Loucy (cell line): ENCODE results near the gene RCAN1.

ENCODE experiments used
- H2AFZ ChIP-seq: fragments of 200-600 bp; sonication (generic); 2 replicates; pipeline ENCODE4 v1.6.0; 2016; ENCODE audit warnings: antibody characterized with exemption, mild to moderate bottlenecking, low read length, moderate library complexity
- H3F3A ChIP-seq: fragments of 200-600 bp; 2 replicates; pipeline ENCODE4 v1.6.0; 2016; ENCODE audit warnings: antibody characterized with exemption, low read depth, mild to moderate bottlenecking
- H3K27me3 ChIP-seq: fragments of 200-600 bp; sonication (generic); 2 replicates; pipeline ENCODE4 v1.6.1; 2014; ENCODE audit warnings: low read length, mild to moderate bottlenecking; ENCODE audit not compliant: insufficient read depth, poor library complexity, severe bottlenecking
- H3K36me3 ChIP-seq: fragments of 200-600 bp; sonication (generic); 2 replicates; pipeline ENCODE4 v1.6.1; 2016; ENCODE audit warnings: low read length; ENCODE audit not compliant: insufficient read depth
- H3K4me1 ChIP-seq: fragments of 200-600 bp; sonication (generic); 2 replicates; pipeline ENCODE4 v1.5.1; 2014; ENCODE audit warnings: low read length, mild to moderate bottlenecking; ENCODE audit not compliant: insufficient read depth, poor library complexity, severe bottlenecking
- H3K4me2 ChIP-seq: fragments of 200-600 bp; sonication (generic); 2 replicates; pipeline ENCODE4 v1.6.0; 2014; ENCODE audit warnings: antibody characterized with exemption, low read length, low read depth, mild to moderate bottlenecking; ENCODE audit not compliant: poor library complexity, severe bottlenecking
- H3K4me3 ChIP-seq: fragments of 200-600 bp; sonication (generic); 2 replicates; pipeline ENCODE4 v1.5.1; 2014; ENCODE audit warnings: low read length, mild to moderate bottlenecking, mixed read lengths; ENCODE audit not compliant: poor library complexity, severe bottlenecking
- H3K79me2 ChIP-seq: fragments of 200-600 bp; sonication (generic); 2 replicates; pipeline ENCODE4 v1.6.1; 2014; ENCODE audit warnings: low read length; ENCODE audit not compliant: insufficient read depth
- H3K9ac ChIP-seq: fragments of 200-600 bp; sonication (generic); 2 replicates; pipeline ENCODE4 v1.6.0; 2014; ENCODE audit warnings: mild to moderate bottlenecking, low read depth, low read length, moderate library complexity; ENCODE audit not compliant: poor library complexity, severe bottlenecking
- H3K9me2 ChIP-seq: fragments of 200-600 bp; sonication (generic); replicated peaks from 2 replicates; pipeline ENCODE4 v1.6.1; 2016; ENCODE audit warnings: low read depth, low read length, mixed read lengths
- H3K9me3 ChIP-seq: fragments of 200-600 bp; sonication (generic); 2 replicates; pipeline ENCODE4 v1.6.1; 2014; ENCODE audit warnings: mild to moderate bottlenecking, antibody characterized with exemption, low read length, low read depth; ENCODE audit not compliant: insufficient read depth
- H4K20me1 ChIP-seq: fragments of 200-600 bp; sonication (generic); 2 replicates; pipeline ENCODE4 v1.6.0; 2014; ENCODE audit warnings: antibody characterized with exemption, low read length, mild to moderate bottlenecking; ENCODE audit not compliant: insufficient read depth, poor library complexity, severe bottlenecking
- EZH2phosphoT487 ChIP-seq: fragments of 200-600 bp; IDR thresholded peaks from 2 replicates; pipeline ENCODE4 v1.6.1; 2018; ENCODE audit warnings: antibody characterized with exemption, mild to moderate bottlenecking, moderate library complexity, borderline replicate concordance
- TF ChIP-seq, protein P1 (sequence below): fragments of 200-600 bp; sonication (generic); conservative IDR thresholded peaks from 2 replicates; pipeline ENCODE4 v1.5.1; 2014; ENCODE audit warnings: mild to moderate bottlenecking, antibody characterized with exemption, low read length

The RCAN1 gene

GRCh38 chr21:34553151-34553952 lies 61.6 kb downstream of the RCAN1 start:
- H3F3A ChIP-seq, result no peaks in the 10 kb centered on the region
- H3K36me3 ChIP-seq, result no peaks in the 10 kb centered on the region
- H3K9me3 ChIP-seq, result no peaks in the 10 kb centered on the region; the same call in 1 of the 2 replicates
- H3K4me3 ChIP-seq, result no peak overlapping the region
- no peaks in the 10 kb centered on the region for H4K20me1 ChIP-seq
- no peaks in the 10 kb centered on the region for H3K79me2 ChIP-seq
- H3K9ac ChIP-seq, result no peak overlapping the region
- H3K4me2 ChIP-seq, result no peak overlapping the region
- no peaks in the 10 kb centered on the region for H3K9me2 ChIP-seq
- TF ChIP-seq EZH2phosphoT487, result no peak
- TF ChIP-seq, protein P1, sequence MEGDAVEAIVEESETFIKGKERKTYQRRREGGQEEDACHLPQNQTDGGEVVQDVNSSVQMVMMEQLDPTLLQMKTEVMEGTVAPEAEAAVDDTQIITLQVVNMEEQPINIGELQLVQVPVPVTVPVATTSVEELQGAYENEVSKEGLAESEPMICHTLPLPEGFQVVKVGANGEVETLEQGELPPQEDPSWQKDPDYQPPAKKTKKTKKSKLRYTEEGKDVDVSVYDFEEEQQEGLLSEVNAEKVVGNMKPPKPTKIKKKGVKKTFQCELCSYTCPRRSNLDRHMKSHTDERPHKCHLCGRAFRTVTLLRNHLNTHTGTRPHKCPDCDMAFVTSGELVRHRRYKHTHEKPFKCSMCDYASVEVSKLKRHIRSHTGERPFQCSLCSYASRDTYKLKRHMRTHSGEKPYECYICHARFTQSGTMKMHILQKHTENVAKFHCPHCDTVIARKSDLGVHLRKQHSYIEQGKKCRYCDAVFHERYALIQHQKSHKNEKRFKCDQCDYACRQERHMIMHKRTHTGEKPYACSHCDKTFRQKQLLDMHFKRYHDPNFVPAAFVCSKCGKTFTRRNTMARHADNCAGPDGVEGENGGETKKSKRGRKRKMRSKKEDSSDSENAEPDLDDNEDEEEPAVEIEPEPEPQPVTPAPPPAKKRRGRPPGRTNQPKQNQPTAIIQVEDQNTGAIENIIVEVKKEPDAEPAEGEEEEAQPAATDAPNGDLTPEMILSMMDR, result no peak
- H2AFZ ChIP-seq, result no peak overlapping the region
- no peaks in the 10 kb centered on the region for H3K4me1 ChIP-seq
- H3K27me3 ChIP-seq, result no peaks in the 10 kb centered on the region

DNA sequence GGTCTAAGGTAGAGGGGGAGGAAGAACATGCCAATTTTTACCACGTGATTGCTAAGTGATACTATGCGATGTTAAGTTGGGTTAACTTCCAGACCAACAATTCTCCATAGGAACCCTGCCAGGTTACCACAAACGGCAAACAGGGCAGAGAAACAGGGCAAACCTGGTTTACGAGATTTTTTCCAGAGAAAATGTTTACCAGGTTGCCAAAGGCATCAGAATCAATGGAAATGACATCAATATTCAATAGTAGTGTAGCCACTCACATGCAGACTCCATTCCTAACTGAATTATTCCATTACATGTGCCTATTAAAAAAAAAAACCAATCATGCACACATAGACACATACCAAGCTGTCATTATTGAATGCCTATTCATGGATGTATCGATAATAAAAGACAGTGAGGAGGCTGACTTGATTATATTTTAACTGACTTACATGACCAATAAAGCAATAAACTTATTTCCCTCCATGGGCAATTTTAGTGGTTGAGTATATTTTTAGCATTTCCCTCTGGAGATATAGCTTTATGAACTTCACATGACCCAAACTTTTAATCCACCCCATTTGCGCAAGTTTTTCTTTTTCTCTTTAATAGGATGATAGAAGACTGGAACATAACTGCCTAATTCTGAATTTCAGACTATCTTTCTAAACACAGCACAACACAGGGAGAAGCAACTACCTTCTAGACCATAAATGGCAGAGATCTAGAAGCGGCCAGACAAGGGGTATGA lies 62.4 kb downstream of the RCAN1 start:
- Histone ChIP-seq H3K4me3 (no peak overlapping the region), H2AFZ (no peak overlapping the region), H3K27me3 (no peaks in the 10 kb centered on the region), H3K9me2 (no peaks in the 10 kb centered on the region), H3K4me1 (no peaks in the 10 kb centered on the region), H4K20me1 (no peaks in the 10 kb centered on the region), H3F3A (no peaks in the 10 kb centered on the region), H3K4me2 (no peak overlapping the region), H3K9me3 (no peaks in the 10 kb centered on the region; the same call in 1 of the 2 replicates), H3K79me2 (no peaks in the 10 kb centered on the region), H3K36me3 (no peaks in the 10 kb centered on the region), H3K9ac (no peak overlapping the region)
- TF ChIP-seq EZH2phosphoT487, result no peak
- TF ChIP-seq, protein P1, result no peak

GRCh38 chr21:34550182-34550799 lies 64.6 kb downstream of the RCAN1 start:
- H3K4me1 ChIP-seq, result peaks cover 8% of the 10 kb centered on the region

More at GRCh38 chr21:34550182-34550799, 64.6 kb downstream of the RCAN1 start:
- Histone ChIP-seq H3K9ac (no peak overlapping the region), H3K4me2 (no peak overlapping the region), H2AFZ (no peak overlapping the region), H3K79me2 (no peaks in the 10 kb centered on the region), H3K36me3 (no peaks in the 10 kb centered on the region), H3K4me3 (no peak overlapping the region), H3K9me3 (no peaks in the 10 kb centered on the region; the same call in 1 of the 2 replicates), H3K27me3 (no peaks in the 10 kb centered on the region), H4K20me1 (no peaks in the 10 kb centered on the region), H3F3A (no peaks in the 10 kb centered on the region), H3K9me2 (no peaks in the 10 kb centered on the region)
- TF ChIP-seq EZH2phosphoT487, result no peak
- TF ChIP-seq, protein P1, result no peak
